Type B pancreatic cell (in vitro differentiated cells): ENCODE data around the gene LLCFC1. TPM values are rescaled to one million over a fixed set of nuclear protein-coding genes. Genes with fewer than 3 reads are reported as not detected.

ENCODE experiments used
- DNase-seq: peaks from one replicate; pipeline ENCODE4 v3.0.0; 2021; ENCODE audit warnings: mixed read lengths; ENCODE audit not compliant: unreplicated experiment; ENCODE audit errors: extremely low spot score
- H3K27ac Mint-ChIP-seq: 2 replicates; pipeline ENCODE4 v1.8.0; 2021; ENCODE audit warnings: mild to moderate bottlenecking, mixed read lengths
- H3K27me3 Mint-ChIP-seq: 2 replicates; pipeline ENCODE4 v1.8.0; 2021; ENCODE audit warnings: mixed read lengths
- H3K36me3 Mint-ChIP-seq: 2 replicates; pipeline ENCODE4 v1.8.0; 2021; ENCODE audit warnings: mixed read lengths
- H3K4me1 Mint-ChIP-seq: one replicate; pipeline ENCODE4 v1.8.0; 2021; ENCODE audit warnings: mixed read lengths; ENCODE audit not compliant: unreplicated experiment
- H3K4me3 Mint-ChIP-seq: 2 replicates; pipeline ENCODE4 v1.8.0; 2021; ENCODE audit warnings: mild to moderate bottlenecking, mixed read lengths
- H3K9me3 Mint-ChIP-seq: 2 replicates; pipeline ENCODE4 v1.8.0; 2021; ENCODE audit warnings: mixed read lengths
- total RNA-seq: library from RNA; stranded (reverse); gene quantifications from 2 replicates; pipeline ENCODE4 v1.2.1, GENCODE V29; 2021; ENCODE audit warnings: low replicate concordance
- TF ChIP-seq, protein P1 (sequence below): fragments of 200-600 bp; sonication (generic); conservative IDR thresholded peaks from 2 replicates; pipeline ENCODE4 v1.5.0; 2021; ENCODE audit warnings: antibody characterized with exemption, mild to moderate bottlenecking

The LLCFC1 gene
- total RNA-seq, 1 donor from 2014 or later: not detected

DNA sequence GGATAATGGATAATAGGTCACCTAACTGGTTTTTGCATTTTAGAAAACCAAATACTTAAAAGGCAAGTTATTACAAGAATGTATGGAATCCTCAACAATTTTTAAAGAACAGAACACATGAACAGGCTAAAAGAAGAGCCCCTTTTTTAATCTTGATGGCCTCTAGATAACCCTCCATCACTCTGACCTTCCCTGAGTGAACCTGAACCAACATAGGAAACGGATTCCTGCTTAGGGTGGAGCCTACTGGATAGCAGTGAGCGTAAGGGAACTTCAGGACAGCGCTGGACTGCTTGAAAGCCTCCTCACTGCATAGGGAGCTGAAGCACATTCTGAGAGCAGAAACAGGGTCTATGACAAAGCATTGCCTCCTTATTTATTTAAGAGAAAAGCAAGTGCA is 26.2 kb upstream of the LLCFC1 start:
- H3K27ac Mint-ChIP-seq: peak overlapping the region; percentile 20
- TF ChIP-seq, protein P1, sequence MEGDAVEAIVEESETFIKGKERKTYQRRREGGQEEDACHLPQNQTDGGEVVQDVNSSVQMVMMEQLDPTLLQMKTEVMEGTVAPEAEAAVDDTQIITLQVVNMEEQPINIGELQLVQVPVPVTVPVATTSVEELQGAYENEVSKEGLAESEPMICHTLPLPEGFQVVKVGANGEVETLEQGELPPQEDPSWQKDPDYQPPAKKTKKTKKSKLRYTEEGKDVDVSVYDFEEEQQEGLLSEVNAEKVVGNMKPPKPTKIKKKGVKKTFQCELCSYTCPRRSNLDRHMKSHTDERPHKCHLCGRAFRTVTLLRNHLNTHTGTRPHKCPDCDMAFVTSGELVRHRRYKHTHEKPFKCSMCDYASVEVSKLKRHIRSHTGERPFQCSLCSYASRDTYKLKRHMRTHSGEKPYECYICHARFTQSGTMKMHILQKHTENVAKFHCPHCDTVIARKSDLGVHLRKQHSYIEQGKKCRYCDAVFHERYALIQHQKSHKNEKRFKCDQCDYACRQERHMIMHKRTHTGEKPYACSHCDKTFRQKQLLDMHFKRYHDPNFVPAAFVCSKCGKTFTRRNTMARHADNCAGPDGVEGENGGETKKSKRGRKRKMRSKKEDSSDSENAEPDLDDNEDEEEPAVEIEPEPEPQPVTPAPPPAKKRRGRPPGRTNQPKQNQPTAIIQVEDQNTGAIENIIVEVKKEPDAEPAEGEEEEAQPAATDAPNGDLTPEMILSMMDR: no peak
- no peaks in the 10 kb centered on the region for H3K27me3 Mint-ChIP-seq
- H3K36me3 Mint-ChIP-seq: no peaks in the 10 kb centered on the region
- H3K4me1 Mint-ChIP-seq: no peaks in the 10 kb centered on the region
- peaks cover 3% of the 10 kb centered on the region for H3K9me3 Mint-ChIP-seq
- no peak for DNase-seq
- no peak overlapping the region for H3K4me3 Mint-ChIP-seq

DNA sequence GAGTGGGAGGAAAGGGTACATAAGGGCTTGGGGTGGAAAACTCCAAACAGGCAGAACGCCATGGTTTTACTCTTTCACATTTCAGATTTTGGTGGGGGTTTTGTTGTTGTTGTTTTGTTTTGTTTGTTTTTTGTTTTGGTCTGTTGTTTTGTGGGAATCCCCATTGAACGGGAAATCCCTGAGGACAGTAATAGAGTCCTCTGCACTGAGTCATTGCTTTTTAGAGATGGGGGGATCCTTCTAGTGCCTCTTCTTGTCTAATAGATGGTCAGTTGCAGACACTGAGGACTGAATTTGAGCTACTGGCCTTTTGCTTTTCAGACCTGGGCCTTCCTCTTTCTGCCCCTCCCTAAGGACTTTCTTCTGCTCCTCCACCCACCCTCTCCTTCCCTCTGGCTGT is 25.7 kb upstream of the LLCFC1 start:
- TF ChIP-seq, protein P1: no peak
- no peaks in the 10 kb centered on the region for H3K4me1 Mint-ChIP-seq
- peak overlapping the region; percentile 20 for H3K27ac Mint-ChIP-seq
- H3K9me3 Mint-ChIP-seq: peaks cover 3% of the 10 kb centered on the region
- H3K27me3 Mint-ChIP-seq: no peaks in the 10 kb centered on the region
- H3K36me3 Mint-ChIP-seq: no peaks in the 10 kb centered on the region
- no peak for DNase-seq
- peak overlapping the region; percentile 21 for H3K4me3 Mint-ChIP-seq

DNA sequence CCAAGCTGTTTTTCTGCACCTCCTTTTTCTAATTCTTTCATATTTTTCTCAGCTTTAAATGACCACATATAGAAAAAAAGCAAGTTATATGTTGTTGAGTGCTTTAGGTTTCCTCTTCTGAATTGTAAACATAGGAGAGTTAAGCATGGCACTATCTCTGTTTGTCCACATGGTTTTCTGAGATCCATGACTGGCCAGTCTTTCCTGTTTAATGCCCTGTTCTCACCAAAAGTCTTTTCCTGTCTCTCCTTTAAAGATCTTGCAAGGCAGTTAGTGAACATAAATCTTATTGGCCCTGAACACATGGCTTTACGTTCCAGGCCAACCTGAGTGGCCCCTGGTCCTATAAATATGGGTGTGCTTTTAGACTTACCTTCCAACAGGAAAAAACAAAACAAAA is 25.2 kb upstream of the LLCFC1 start:
- Mint-ChIP-seq H3K9me3 (peaks cover 3% of the 10 kb centered on the region), H3K4me1 (no peaks in the 10 kb centered on the region), H3K4me3 (peak overlapping the region; percentile 2), H3K36me3 (no peaks in the 10 kb centered on the region), H3K27ac (peak overlapping the region; percentile 54), H3K27me3 (no peaks in the 10 kb centered on the region)
- TF ChIP-seq, protein P1: no peak
- no peak for DNase-seq

DNA sequence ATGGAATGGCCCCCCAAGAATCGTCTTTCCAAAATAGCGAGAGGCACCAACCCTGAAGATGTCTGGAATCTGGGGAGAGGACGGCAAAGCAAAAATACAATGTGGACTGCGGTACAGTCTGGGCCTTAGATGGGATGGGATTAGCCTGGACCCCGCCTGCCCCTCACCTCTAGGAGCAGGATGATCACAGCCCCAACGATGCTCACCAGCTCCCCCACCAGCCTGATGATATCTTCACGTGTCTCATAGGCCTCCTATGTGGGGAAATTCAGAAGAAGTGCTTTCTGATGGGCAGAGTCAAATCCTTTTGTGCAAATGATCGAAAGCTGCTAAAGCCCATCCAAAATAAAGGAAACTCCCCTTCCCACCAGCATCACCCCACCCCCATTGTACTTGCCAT is 24.0 kb upstream of the LLCFC1 start:
- Mint-ChIP-seq H3K4me1 (no peaks in the 10 kb centered on the region), H3K27ac (no peak overlapping the region), H3K36me3 (no peaks in the 10 kb centered on the region), H3K4me3 (no peak overlapping the region), H3K9me3 (no peaks in the 10 kb centered on the region), H3K27me3 (no peaks in the 10 kb centered on the region)
- TF ChIP-seq, protein P1: no peak
- DNase-seq: no peak

DNA sequence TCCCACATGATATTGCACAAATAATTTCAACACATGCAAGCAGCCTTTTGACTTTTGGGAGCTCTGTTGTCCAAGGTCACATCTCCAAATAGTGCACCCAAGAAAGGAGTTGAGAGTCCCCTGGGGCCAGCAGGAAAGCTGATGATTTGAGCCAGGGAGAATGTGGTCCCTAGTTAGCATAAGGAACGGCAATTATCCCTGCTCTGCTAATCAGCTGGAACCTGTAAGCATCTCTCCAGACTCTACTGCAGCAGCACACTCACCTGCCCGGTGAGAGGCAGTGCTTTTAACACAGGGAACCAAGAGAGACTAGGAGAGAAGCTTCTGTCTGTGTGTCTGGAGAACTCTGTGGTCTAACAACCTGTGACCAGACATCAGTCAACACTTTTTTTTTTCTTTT is 22.8 kb upstream of the LLCFC1 start:
- Mint-ChIP-seq H3K27ac (no peak overlapping the region), H3K4me1 (no peaks in the 10 kb centered on the region), H3K4me3 (no peak overlapping the region), H3K9me3 (no peaks in the 10 kb centered on the region), H3K27me3 (no peaks in the 10 kb centered on the region), H3K36me3 (no peaks in the 10 kb centered on the region)
- TF ChIP-seq, protein P1: no peak
- DNase-seq: no peak

DNA sequence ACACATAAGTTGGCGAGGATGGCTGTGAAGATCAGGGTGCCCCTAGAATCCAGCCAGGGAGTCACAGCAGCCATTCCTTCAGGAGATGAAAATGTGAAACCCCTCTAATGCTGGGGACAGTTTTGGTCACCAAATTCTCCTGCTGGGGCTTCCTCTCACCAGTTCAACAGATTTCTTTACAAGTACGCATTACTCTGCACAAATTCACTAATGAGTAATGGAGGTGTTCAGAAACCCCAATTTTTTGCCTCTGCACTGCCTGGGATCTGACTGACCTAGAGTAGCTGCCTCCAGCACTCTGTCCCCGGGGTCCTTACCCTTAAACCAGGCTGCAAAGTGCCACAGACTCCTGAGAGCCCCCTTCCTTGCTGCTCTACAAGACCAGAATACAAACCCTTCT is 21.8 kb upstream of the LLCFC1 start:
- TF ChIP-seq, protein P1: no peak
- Mint-ChIP-seq H3K27me3 (no peaks in the 10 kb centered on the region), H3K9me3 (no peaks in the 10 kb centered on the region), H3K4me1 (no peaks in the 10 kb centered on the region), H3K4me3 (no peak overlapping the region), H3K36me3 (no peaks in the 10 kb centered on the region), H3K27ac (no peak overlapping the region)
- no peak for DNase-seq
